ENCODE data around the gene ABCG5. TPM values are rescaled to one million over a fixed set of nuclear protein-coding genes. Genes with fewer than 3 reads are reported as not detected.
A peak's percentile ranks its signal among the peaks of the same experiment; 100 is the strongest.

Gene ABCG5
- not detected for polyA plus RNA-seq

DNA sequence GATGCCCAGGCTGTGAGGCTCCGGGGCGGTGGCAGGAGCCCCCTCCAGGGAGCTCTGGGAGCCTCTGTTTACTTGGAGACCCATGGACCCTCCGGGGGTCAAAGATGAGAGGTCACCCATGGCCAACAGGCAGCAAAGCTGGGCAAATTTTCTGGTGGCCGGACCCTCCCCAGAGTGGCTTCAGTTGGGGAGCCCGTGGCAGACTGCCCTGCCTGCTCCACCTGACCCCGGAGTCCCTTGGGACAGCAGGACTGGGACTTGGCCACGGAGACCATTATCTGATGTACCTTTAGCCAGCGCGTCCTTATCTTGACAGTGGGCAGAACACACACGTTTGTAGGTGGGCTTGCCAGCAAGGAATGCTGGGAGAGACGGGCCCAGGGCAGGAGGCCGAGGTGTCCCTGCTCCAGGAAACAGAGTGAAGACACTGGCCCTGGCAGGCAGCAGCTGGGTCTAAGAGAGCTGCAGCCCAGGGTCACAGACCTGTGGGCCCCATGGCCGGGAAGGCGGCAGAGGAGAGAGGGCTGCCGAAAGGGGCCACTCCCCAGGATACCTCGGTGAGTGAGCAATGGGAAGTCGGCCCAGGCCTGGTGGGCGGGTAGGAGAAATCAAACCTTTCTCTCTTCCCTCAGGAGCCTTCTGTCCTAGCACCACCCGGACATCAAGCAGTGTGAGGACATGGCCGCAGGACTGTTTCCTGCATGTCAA, at the start of gene ABCG5, which contains the start of gene ABCG8:
Gene ABCG5 (minus strand): TSS at position 280 of the 708 bp plus-strand sequence. CDS start 160 bp downstream, at position 120.
Gene ABCG8 (plus strand): TSS at position 412 of the 708 bp plus-strand sequence. CDS start 83 bp downstream, at position 495.
- H3K27me3 Mint-ChIP-seq, result peaks cover 7% of the 10 kb centered on the region
- H3K27ac Mint-ChIP-seq, result no peak within 1 kb of the TSS
- no peaks in the 10 kb centered on the region for H3K9me3 Mint-ChIP-seq
- H3K4me1 Mint-ChIP-seq, result no peaks in the 10 kb centered on the region
- no peaks in the 10 kb centered on the region for H3K36me3 Mint-ChIP-seq
- no peak within 1 kb of the TSS for H3K4me3 Mint-ChIP-seq

DNA sequence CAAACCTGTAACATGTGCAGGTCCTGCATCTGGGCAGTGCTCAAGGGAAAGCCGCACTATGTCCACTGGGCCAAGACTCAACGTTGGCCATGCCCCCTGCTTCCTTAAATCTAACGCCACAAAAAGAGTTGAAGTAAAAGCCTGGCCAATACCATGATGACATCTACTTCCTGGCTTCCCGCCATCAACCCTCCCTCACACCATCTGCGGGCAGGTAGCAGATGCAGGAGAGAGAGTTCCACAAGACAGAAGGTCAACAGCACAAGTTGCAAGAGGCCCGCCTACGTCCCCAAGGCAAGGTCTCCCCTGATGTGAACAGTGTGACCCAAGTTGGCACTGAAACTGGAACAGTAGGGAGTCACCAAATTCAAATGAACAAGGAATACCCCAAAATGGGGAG, 48.5 kb upstream of the ABCG5 start:
- Mint-ChIP-seq H3K4me3 (no peak overlapping the region), H3K9me3 (no peaks in the 10 kb centered on the region), H3K36me3 (peaks cover 17% of the 10 kb centered on the region), H3K27me3 (no peaks in the 10 kb centered on the region), H3K27ac (peak overlapping the region in 1 of 3 donors; percentile 78), H3K4me1 (no peaks in the 10 kb centered on the region)

DNA sequence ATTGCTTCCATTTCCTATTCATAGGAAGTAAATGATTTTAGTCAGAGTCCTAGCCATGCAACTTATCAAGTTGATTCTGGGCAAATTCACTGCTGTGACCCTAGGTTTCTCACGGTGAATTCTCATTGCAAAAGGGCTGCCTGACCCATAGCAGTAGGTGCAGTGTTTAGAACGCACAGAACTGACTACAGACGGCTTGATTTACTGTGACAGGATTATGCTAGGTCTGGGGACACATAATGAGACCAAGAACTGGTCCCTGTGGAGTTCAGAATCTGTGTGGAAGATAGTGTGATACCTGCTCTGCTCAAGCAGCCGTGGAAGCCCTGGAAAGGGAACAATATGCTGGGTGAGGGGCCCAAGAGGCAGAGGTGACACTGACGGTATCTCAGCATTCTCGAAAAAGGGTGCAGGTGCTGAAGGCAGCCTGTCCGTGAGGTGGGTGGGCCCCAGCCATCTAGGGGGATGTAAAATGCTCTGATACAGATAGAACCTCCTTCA, 46.5 kb upstream of the ABCG5 start:
- no peaks in the 10 kb centered on the region for H3K9me3 Mint-ChIP-seq
- no peaks in the 10 kb centered on the region for H3K4me1 Mint-ChIP-seq
- peaks cover 17% of the 10 kb centered on the region for H3K36me3 Mint-ChIP-seq
- no peak overlapping the region for H3K4me3 Mint-ChIP-seq
- no peak overlapping the region for H3K27ac Mint-ChIP-seq
- no peaks in the 10 kb centered on the region for H3K27me3 Mint-ChIP-seq

DNA sequence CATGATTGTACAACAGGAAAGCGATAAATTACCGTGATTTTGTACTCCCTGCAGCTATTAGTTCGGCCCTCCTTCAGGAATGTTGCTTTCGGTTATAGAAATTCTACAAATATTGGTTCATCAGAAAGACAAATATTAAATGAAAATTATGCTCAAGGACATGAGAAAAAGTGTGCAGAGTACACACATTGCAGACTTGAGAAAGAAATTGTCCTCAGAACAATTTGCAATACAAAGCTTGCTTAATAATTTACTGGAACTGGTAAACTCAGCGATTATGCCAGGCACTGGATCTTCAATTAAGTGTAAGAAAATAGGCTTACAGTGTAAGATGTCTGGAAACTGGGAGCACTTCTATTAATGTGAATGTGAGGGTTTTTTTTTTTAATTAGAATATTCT, 46.0 kb upstream of the ABCG5 start:
- H3K4me3 Mint-ChIP-seq, result no peak overlapping the region
- no peaks in the 10 kb centered on the region for H3K9me3 Mint-ChIP-seq
- peaks cover 15% of the 10 kb centered on the region for H3K36me3 Mint-ChIP-seq
- no peak overlapping the region for H3K27ac Mint-ChIP-seq
- no peaks in the 10 kb centered on the region for H3K4me1 Mint-ChIP-seq
- no peaks in the 10 kb centered on the region for H3K27me3 Mint-ChIP-seq

DNA sequence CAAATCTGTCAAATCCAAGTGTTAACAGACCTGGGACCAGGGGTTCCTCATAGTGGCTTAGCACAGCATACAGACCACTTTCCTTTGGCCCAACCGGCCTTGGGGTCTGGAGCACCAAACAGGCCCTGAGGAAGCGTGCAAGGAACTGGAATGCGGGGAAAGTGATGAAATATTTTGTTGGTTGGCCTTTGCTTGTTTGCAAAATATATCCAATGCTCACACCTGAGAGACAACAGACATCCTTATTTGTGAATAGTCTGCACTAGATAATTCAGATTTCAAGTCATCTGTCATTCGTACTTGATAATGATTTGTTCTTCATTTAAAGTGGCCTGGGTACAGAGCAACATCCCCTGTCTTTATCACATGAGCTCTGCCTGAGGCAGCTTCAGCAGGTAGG, 43.7 kb upstream of the ABCG5 start:
- Mint-ChIP-seq H3K27me3 (peaks cover 4% of the 10 kb centered on the region), H3K4me1 (peaks cover 3 to 5% (median 4%) of the 10 kb centered on the region in 3 donors), H3K36me3 (peaks cover 3% of the 10 kb centered on the region), H3K9me3 (no peaks in the 10 kb centered on the region), H3K27ac (no peak overlapping the region), H3K4me3 (no peak overlapping the region)

DNA sequence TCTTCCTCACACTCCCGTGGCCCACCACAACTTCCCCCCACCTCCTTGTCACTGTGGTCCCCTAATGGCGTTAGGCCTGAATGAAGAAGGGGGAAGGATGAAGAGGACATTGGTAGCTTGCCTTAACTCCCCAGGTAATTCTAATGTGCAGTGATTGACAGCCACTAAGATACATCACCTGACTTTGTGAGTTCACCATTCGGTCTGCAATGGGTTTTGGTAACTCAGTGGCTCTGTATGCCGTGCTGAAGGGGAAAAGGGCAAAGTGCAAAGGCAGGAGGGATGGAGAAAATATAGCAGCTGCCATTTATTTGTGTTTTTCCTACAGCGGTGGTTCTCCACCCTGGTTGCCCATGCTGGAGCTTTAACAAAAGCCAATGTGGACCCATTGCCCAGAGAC, 42.3 kb upstream of the ABCG5 start:
- no peak overlapping the region for H3K4me3 Mint-ChIP-seq
- H3K9me3 Mint-ChIP-seq, result no peaks in the 10 kb centered on the region
- H3K36me3 Mint-ChIP-seq, result no peaks in the 10 kb centered on the region
- H3K27ac Mint-ChIP-seq, result no peak overlapping the region
- peaks cover 3 to 5% (median 4%) of the 10 kb centered on the region in 3 donors for H3K4me1 Mint-ChIP-seq
- peaks cover 4% of the 10 kb centered on the region for H3K27me3 Mint-ChIP-seq

DNA sequence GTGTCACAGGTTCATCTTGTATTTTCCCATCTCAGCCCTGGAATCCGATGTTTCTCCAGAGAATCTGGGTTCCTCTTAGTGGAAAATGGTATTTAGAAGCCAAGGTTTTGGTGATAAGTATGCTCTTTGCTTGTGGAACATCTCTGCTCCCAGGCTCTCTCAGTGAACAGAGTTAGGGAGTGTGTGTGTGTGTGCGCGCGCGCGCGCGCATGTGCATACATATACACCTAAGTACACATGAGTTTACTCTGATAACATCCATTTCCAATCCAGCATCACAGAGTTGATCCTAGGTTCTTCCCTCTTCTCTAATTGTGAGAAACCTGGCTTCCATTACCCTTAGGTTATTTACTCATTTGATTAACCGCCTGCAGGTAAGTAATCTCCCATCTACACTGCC, 41.8 kb upstream of the ABCG5 start:
- Mint-ChIP-seq H3K4me3 (no peak overlapping the region), H3K27me3 (peaks cover 4% of the 10 kb centered on the region), H3K9me3 (no peaks in the 10 kb centered on the region), H3K36me3 (no peaks in the 10 kb centered on the region), H3K27ac (no peak overlapping the region), H3K4me1 (peaks cover 3 to 5% (median 4%) of the 10 kb centered on the region in 3 donors)

DNA sequence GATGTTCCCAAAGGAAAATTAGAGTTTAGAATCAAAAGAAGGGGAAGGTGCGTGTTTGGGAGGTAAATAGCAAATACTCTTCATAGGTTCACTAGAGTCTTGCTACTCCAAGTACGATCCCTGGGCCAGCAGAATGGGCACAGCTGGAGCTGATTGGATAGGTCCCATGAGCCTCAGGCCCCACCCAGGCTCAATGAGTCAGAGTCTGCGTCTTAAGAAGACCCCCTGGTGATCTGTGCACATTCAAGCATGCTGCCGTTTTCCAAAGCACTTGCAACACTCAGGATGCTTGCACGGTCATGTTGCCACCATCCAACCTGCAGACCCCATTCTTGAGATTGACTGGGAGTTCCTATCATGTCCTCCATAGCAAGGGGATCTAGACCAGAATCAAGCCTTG, 40.6 kb upstream of the ABCG5 start:
- H3K27ac Mint-ChIP-seq, result no peak overlapping the region
- H3K27me3 Mint-ChIP-seq, result peaks cover 4% of the 10 kb centered on the region
- peaks cover 3 to 5% (median 4%) of the 10 kb centered on the region in 3 donors for H3K4me1 Mint-ChIP-seq
- no peaks in the 10 kb centered on the region for H3K9me3 Mint-ChIP-seq
- H3K36me3 Mint-ChIP-seq, result no peaks in the 10 kb centered on the region
- H3K4me3 Mint-ChIP-seq, result no peak overlapping the region

DNA sequence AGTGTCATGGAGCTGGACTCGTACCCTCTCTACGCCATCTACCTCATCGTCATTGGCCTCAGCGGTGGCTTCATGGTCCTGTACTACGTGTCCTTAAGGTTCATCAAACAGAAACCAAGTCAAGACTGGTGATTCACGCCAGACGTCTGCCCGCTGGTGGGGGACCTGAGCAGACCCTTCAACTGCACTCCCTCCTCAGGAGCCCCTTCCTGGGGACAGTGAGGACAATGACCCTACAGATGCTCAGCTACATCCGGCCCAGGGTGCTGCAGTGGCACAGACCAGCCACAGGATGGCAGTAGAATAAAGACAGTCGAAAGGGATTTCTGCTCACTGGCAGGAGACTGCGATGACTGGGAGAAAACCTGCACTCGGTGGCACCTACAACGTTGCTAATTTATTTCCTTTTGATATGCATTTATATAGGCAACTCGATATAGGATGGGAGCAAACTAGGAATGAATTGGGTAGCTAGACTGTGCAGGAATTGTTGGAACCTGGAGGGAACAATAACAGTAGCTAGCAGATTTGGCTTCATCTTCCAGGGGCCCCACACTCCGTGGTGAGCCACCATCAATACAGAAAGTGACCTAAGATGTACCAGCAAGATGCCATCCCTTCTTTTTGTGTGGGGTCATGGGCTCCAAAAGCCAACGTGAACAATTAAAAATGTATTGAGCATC, 39.3 kb upstream of the ABCG5 start:
- no peaks in the 10 kb centered on the region for H3K9me3 Mint-ChIP-seq
- H3K4me3 Mint-ChIP-seq, result peak overlapping the region in 1 of 4 donors; percentile 36
- H3K27me3 Mint-ChIP-seq, result peaks cover 8% of the 10 kb centered on the region
- peak overlapping the region in 1 of 3 donors; percentile 45 for H3K27ac Mint-ChIP-seq
- peaks cover 2% of the 10 kb centered on the region for H3K36me3 Mint-ChIP-seq
- H3K4me1 Mint-ChIP-seq, result peaks cover 3 to 5% (median 4%) of the 10 kb centered on the region in 3 donors

DNA sequence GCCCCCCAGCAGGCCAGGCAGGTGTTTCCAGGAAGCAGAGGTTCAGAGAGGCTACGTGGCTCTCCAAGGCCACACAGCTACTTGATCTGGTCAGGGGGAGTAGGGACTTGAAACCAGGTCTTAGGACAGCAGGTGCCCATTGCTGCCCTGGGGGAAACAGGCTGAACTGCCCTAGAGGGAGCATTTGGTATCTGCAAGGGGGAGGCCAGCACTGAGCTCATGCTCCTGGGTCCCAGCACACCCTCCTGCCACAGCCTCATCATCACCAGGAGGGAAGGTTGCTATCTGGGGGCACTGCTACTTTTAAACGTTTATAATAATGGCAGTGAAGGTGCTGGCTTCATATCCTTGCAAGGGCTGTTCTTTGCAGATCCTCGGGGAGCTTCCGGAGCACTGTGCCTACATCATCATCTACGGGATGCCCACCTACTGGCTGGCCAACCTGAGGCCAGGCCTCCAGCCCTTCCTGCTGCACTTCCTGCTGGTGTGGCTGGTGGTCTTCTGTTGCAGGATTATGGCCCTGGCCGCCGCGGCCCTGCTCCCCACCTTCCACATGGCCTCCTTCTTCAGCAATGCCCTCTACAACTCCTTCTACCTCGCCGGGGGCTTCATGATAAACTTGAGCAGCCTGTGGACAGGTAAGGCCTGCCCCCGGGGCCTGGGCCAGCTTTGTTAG, 36.3 kb upstream of the ABCG5 start:
- Mint-ChIP-seq H3K36me3 (peaks cover 2% of the 10 kb centered on the region), H3K27ac (no peak overlapping the region), H3K9me3 (no peaks in the 10 kb centered on the region), H3K4me3 (no peak overlapping the region), H3K4me1 (peaks cover 3 to 5% (median 4%) of the 10 kb centered on the region in 3 donors), H3K27me3 (peaks cover 9% of the 10 kb centered on the region)

DNA sequence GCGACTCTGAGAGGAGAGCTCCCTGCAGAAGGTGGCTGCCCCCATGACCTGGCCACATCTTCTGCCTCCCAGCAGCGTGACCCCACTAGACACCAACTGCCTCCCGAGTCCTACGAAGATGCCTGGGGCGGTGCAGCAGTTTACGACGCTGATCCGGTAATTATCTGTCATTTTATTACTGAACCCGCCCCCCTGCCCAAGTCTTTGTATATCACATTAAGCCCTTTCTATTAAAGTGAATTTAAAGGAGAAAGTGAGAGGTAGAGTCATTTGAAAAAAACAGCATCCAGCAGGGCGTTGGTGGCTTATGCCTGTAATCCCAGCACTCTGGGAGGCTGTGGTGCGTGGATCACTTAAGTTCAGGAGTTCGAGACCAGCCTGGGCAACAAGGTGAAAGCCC, 33.5 kb upstream of the ABCG5 start:
- Mint-ChIP-seq H3K4me1 (no peaks in the 10 kb centered on the region), H3K4me3 (no peak overlapping the region), H3K27me3 (peaks cover 9% of the 10 kb centered on the region), H3K36me3 (peaks cover 2% of the 10 kb centered on the region), H3K27ac (no peak overlapping the region), H3K9me3 (peaks cover 0 to 2% (median 0%) of the 10 kb centered on the region in 3 donors)

DNA sequence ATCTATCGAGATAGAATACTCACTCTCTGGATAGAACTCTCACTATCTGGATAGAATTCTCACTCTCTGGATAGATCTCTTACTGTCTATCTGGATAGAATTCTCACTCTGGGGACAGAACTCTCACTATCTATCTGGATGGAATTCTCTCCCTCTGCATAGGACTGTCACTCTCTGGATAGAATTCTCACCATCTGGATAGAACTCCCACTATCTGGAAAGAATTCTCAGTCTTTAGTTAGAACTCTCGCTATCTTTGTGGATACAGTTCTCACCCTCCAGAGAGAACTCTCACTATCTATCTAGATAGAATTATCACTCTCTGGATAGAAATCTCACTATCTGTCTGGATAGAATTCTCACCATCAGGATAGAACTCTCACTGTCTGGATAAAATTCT, 16.7 kb upstream of the ABCG5 start:
- Mint-ChIP-seq H3K36me3 (no peaks in the 10 kb centered on the region), H3K4me3 (no peak overlapping the region), H3K4me1 (no peaks in the 10 kb centered on the region), H3K9me3 (no peaks in the 10 kb centered on the region), H3K27ac (no peak overlapping the region), H3K27me3 (peaks cover 28% of the 10 kb centered on the region)

DNA sequence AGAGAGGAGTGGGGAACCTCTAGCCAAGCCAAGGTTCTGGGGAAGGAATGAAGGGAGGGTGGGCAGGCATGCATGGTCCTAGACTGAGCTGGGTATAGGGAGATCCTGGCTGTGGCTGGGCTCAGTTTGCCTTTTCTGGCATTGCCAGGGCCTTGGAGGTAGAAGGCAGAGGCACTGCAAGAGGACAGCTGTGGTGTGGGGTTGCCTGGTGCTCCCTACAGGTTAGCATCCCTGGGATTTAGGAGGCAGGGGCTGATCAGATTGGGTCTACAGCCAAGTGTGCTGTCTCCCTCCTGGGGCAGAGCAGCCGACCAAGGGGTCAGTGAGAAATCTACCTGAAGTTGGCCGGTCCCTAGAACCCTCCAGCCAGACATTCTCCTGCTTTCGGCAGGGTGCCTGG, 16.0 kb upstream of the ABCG5 start:
- Mint-ChIP-seq H3K4me3 (no peak overlapping the region), H3K27me3 (peaks cover 28% of the 10 kb centered on the region), H3K4me1 (no peaks in the 10 kb centered on the region), H3K9me3 (no peaks in the 10 kb centered on the region), H3K27ac (no peak overlapping the region), H3K36me3 (no peaks in the 10 kb centered on the region)

DNA sequence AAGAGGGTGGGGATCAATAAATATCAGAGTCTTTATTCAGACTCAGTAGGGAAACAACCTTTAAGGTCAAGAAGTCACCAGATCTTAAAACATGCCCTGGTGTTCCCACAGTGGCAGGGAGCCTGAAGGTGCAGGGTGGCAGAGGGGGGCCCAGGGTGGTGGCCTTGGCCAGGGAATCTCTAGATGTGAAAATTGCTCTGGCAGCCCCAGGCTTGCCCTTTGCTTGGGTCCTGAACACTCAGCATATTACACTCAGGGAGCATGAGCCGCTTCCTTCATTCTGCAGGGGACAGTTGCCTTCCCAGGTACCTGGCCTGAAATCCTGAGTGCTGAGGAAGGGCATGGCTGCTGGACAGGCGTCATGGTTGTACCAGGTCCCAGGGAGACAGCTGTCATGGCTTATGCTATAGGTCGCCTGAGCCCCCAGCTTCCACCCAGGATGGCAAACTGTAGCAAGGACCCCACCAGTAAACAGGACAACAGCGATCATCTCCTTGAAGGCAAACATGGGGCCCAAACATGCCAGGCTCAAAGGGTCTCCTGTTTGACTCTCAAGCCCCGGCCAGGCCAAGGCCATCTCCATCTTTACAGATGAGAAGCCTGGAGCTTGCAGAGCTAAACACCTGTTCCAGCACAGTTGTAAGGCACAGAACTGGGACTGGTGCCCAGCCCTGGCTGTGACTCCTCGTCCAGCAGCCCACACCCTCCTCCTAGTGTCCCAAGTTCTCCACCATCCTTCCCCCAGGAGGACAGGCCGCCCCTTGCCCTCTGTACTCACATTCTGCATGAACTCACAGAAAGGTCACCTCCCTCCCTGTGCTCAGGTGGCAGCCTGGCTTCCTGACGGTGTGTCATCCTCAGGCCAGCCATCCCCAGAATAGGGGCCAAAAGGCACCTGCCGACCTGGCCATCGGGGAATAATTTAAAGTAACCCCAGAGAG, 14.8 kb upstream of the ABCG5 start:
- H3K36me3 Mint-ChIP-seq, result no peaks in the 10 kb centered on the region
- H3K9me3 Mint-ChIP-seq, result no peaks in the 10 kb centered on the region
- H3K4me1 Mint-ChIP-seq, result peaks cover 0 to 2% (median 0%) of the 10 kb centered on the region in 3 donors
- H3K27me3 Mint-ChIP-seq, result peaks cover 25% of the 10 kb centered on the region
- H3K27ac Mint-ChIP-seq, result no peak overlapping the region
- H3K4me3 Mint-ChIP-seq, result no peak overlapping the region
